GM13977 (cell line): ENCODE measurements around the gene CTSW.
"Not testable (repeated sequence)": the region's sequence is repeated elsewhere in the genome, so short reads cannot be mapped to it uniquely, and the experiment has no call there.

Experiments used
- DNase-seq: peaks from one replicate; pipeline ENCODE4 v3.0.0; 2012; ENCODE audit warnings: low spot score
- in situ Hi-C: fragments of 300-500 bp; cut with MboI; formaldehyde crosslinking; loops from one replicate; pipeline ENCODE4 v1.12.0; 2022; ENCODE audit warnings: low sequenced_read_pairs, low pct_unique_long_range_greater_than_20kb, mixed read lengths, inconsistent platforms; ENCODE audit not compliant: unreplicated experiment
- TF ChIP-seq, protein P1 (sequence below): IDR thresholded peaks from 2 replicates; pipeline ENCODE4 v1.5.1; 2012; ENCODE audit warnings: mild to moderate bottlenecking, control low read depth; ENCODE audit not compliant: insufficient read depth; ENCODE audit errors: extremely low read depth, missing control alignments

The CTSW gene

DNA sequence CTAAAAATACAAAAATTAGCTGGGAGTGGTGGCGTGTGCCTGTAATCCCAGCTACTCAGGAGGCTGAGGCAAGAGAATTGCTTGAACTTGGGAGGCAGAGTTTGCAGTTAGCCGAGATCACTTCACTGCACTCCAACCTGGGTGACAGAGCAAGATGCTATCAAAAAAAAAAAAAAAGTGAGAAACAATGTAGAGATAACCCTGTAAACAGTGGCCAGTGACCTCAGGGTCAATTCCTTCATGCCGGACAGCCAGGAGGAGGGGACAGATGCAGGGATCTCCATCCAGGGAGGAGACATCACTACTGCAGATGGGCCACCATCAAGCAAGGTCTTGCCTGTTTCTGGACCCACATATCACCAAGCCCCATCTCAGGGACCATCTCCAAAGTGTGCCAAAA is 31.9 kb upstream of the CTSW start:
- TF ChIP-seq, protein P1, sequence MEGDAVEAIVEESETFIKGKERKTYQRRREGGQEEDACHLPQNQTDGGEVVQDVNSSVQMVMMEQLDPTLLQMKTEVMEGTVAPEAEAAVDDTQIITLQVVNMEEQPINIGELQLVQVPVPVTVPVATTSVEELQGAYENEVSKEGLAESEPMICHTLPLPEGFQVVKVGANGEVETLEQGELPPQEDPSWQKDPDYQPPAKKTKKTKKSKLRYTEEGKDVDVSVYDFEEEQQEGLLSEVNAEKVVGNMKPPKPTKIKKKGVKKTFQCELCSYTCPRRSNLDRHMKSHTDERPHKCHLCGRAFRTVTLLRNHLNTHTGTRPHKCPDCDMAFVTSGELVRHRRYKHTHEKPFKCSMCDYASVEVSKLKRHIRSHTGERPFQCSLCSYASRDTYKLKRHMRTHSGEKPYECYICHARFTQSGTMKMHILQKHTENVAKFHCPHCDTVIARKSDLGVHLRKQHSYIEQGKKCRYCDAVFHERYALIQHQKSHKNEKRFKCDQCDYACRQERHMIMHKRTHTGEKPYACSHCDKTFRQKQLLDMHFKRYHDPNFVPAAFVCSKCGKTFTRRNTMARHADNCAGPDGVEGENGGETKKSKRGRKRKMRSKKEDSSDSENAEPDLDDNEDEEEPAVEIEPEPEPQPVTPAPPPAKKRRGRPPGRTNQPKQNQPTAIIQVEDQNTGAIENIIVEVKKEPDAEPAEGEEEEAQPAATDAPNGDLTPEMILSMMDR: no peak
- in situ Hi-C loops: no loop called here
- DNase-seq: no peak

DNA sequence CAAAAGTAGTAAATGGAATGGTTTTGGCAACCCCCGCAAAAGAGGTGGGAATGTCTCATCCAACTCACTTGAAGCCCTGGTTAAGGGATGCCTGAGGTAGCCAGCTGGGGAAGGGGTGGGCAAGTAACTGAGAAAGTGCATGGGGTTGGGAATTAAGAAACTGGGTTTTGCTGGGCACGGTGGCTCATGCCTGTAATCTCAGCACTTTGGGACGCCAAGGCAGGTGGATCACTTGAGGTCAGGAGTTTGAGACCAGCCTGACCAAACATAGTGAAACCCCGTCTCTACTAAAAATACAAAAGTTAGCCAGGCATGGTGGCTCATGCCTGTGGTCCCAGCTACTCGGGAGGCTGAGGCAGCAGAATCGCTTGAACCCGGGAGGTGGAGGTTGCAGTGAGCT is 30.9 kb upstream of the CTSW start:
- in situ Hi-C loops, DNase-seq: not testable (repeated sequence)

DNA sequence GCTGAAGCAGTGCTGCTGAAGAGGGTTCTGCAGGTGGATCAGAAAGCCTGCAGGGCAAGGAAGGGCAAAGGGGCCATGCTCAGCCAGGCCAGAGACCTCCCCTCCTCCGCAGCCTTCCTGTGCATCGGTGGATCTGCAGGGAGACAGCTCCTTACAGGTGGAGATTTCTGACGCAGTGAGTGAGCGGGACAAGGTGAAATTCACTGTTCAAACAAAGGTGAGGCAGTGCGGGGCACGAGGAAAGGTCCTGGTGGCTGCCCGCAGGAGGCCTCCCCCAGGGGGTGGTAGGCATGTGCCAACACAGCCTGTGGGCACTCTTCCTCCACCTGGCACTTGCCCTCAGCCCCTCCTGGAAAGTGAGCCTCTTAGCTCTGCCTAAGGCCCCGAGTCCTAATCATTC is 30.3 kb upstream of the CTSW start:
- in situ Hi-C loops: no loop called here
- TF ChIP-seq, protein P1: no peak

DNA sequence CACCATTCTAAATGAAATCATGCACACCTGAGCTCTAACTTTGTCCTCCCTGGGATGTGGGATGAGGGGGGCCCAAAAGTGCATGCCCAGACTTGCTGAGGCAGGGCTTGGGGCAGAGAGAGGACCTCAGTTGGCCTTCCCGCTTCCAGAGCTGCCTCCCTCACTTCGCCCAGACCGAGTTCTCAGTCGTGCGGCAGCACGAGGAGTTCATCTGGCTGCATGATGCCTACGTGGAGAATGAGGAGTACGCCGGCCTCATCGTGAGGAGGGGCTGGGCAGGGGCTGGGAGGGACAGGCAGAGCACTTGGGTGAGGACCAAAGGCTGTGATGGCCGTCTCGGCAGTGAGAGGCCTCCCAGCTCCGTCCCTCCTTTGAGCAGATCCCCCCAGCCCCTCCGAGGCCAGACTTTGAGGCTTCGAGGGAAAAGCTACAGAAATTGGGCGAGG is 29.8 kb upstream of the CTSW start:
- DNase-seq: no peak
- in situ Hi-C loops: no loop called here

More for the DNA sequence above, 30.3 kb upstream of the CTSW start:
- DNase-seq: no peak

DNA sequence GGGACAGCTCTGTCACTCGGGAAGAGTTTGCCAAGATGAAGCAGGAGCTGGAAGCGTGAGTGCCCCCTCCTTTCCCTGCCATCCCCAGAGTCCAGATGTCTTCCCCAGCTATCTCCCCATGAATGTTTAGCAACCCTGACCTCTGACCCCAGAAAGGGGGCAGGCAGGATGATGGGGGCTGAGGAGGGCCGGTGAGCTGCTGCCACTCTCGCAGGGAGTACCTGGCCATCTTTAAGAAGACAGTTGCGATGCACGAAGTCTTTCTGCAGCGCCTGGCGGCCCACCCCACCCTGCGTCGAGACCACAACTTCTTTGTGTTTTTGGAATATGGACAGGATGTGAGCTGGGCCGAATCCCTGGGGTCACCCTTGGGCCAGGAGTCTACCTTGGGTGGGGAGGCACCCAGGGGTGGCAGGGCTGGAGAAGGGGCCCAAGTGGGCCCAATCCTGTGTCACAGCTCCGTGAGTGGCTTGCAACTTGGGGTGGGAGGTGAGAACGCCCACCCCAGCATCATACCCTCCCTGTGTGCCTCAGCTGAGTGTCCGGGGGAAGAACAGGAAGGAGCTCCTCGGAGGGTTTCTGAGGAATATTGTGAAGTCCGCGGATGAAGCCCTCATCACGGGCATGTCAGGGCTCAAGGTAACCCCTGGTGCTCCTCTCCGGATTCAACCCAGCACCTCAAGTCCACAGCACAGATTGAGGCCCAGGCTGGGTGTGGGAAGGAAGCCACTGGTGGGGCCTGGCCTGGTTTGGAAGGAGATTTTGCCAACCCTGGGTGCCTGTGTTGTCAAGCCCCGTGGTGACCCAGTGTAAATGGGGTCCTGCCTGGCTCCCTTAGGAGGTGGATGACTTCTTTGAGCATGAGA is 29.2 kb upstream of the CTSW start:
- in situ Hi-C loops: no loop called here
- TF ChIP-seq, protein P1: no peak
- DNase-seq: no peak

More for the DNA sequence above, 29.8 kb upstream of the CTSW start:
- TF ChIP-seq, protein P1: no peak

DNA sequence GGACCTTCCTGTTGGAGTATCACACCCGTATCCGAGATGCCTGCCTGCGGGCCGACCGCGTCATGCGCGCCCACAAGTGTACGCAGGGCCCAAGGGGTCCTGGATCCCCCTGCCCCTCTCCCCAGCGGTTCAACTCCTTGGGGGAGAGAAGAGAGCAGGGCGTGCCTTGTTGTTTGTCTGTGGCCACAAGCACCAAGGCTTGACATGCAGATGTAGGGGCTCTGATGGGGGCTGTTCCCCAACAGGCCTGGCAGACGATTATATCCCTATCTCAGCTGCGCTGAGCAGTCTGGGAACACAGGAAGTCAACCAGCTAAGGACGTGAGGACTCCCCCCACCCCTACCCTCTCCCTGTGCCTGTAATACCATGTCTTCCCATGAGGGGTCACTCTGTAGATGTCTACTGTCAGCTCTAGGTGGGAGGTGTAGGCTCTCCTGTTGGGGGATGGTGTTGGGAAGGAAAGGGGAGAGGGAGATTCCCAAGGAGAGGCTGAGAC is 28.5 kb upstream of the CTSW start:
- in situ Hi-C loops: no loop called here
- DNase-seq: no peak
- TF ChIP-seq, protein P1: peak; percentile 41

DNA sequence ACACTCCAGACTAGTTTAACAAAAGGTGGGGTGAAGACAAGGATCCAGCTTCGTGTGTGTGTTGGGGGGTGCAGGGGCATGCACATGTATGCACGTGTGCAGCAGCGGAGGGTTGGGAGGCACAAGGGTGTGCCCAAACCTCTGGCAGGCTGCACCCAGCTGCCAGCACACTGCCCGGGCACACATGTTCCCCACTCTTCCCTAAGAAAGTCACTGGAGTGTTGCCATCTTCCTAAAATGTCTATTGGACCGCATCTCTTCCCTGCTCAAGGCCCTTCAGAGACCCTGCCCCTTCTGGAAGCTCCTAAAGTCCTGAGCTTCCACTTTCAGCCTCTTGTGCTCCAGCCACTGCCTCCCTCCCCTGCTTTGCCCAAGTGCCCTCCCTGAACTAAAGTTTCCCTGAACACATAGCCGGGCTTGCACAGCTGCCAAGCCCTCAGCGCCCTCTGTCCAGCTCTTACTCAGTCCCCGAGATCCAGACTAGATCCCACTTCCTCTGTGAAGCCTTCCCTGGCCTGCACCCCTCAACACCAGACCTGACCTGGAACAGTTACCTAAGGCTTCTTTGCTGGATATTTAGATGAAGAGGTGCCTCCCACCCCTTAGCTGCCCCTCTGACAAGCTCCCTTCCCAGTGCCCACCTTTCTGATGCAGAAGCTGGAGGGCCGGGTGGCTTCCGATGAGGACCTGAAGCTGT is 27.7 kb upstream of the CTSW start:
- TF ChIP-seq, protein P1: no peak
- in situ Hi-C loops: no loop called here
- DNase-seq: no peak
